Measurements from ENCODE around the gene NUPR2.

- no peak for TF ChIP-seq CTCF (IDR thresholded peaks at IDR 0.05)
- no peak for TF ChIP-seq ZFX (IDR thresholded peaks at IDR 0.05; ENCODE audit: borderline replicate concordance)
Observed at GRCh38 chr7:56105508-56105907, 10.7 kb downstream of the NUPR2 start.

Data from 22Rv1 (cell line).